Measurements from ENCODE around the gene JSRP1.
A peak's percentile ranks its signal among the peaks of the same experiment; 100 is the strongest.

JSRP1 gene

GRCh38 chr19:2243274-2244124 lies 12.7 kb downstream of the JSRP1 start:
- DNase-seq (ENCODE audit: low read depth) = no peak
- H3K4me3 ChIP-seq (ENCODE audit: low read depth, low read length) = no peak overlapping the region
- no peak for TF ChIP-seq CTCF (IDR thresholded peaks at IDR 0.05; ENCODE audit: insufficient read depth, low read depth, low read length, missing control alignments)

GRCh38 chr19:2242816-2243215 lies 13.4 kb downstream of the JSRP1 start:
- DNase-seq (ENCODE audit: low read depth) = no peak
- no peak overlapping the region for H3K4me3 ChIP-seq (ENCODE audit: low read depth, low read length)

GRCh38 chr19:2242092-2242537 lies 14.1 kb downstream of the JSRP1 start:
- DNase-seq (ENCODE audit: low read depth) = no peak
- no peak for TF ChIP-seq CTCF (IDR thresholded peaks at IDR 0.05; ENCODE audit: insufficient read depth, low read depth, low read length, missing control alignments)
- H3K4me3 ChIP-seq (ENCODE audit: low read depth, low read length) = no peak overlapping the region

More at GRCh38 chr19:2242816-2243215, 13.4 kb downstream of the JSRP1 start:
- TF ChIP-seq CTCF (IDR thresholded peaks at IDR 0.05; ENCODE audit: insufficient read depth, low read depth, low read length, missing control alignments) = no peak

GRCh38 chr19:2240881-2241760 lies 15.1 kb downstream of the JSRP1 start:
- DNase-seq (ENCODE audit: low read depth) = no peak
- no peak for TF ChIP-seq CTCF (IDR thresholded peaks at IDR 0.05; ENCODE audit: insufficient read depth, low read depth, low read length, missing control alignments)
- H3K4me3 ChIP-seq (ENCODE audit: low read depth, low read length) = no peak overlapping the region

GRCh38 chr19:2239771-2240770 lies 16.1 kb downstream of the JSRP1 start:
- DNase-seq (ENCODE audit: low read depth) = no peak
- H3K4me3 ChIP-seq (ENCODE audit: low read depth, low read length) = peak overlapping the region; percentile 76
- no peak for TF ChIP-seq CTCF (IDR thresholded peaks at IDR 0.05; ENCODE audit: insufficient read depth, low read depth, low read length, missing control alignments)

GRCh38 chr19:2239173-2239572 lies 17.0 kb downstream of the JSRP1 start:
- DNase-seq (ENCODE audit: low read depth) = no peak
- no peak for TF ChIP-seq CTCF (IDR thresholded peaks at IDR 0.05; ENCODE audit: insufficient read depth, low read depth, low read length, missing control alignments)
- peak overlapping the region; percentile 76 for H3K4me3 ChIP-seq (ENCODE audit: low read depth, low read length)

All from GM12865 (cell line).